GM12875 (cell line): ENCODE results near the gene CLDN15.

Source experiments
- H3K4me3 ChIP-seq: one replicate; pipeline ENCODE4 v1.5.1; 2011; ENCODE audit warnings: low read depth, low read length, control low read depth
- CTCF ChIP-seq: IDR thresholded peaks from 2 replicates; pipeline ENCODE4 v1.5.1; 2011; ENCODE audit warnings: low read depth, mild to moderate bottlenecking, control low read depth, inconsistent platforms, low read length, moderate library complexity, borderline replicate concordance; ENCODE audit not compliant: insufficient read depth

CLDN15 gene

GRCh38 chr7:101236292-101236835 lies 1.2 kb downstream of the CLDN15 start:
- TF ChIP-seq CTCF: no peak
- H3K4me3 ChIP-seq: no peak overlapping the region

DNA sequence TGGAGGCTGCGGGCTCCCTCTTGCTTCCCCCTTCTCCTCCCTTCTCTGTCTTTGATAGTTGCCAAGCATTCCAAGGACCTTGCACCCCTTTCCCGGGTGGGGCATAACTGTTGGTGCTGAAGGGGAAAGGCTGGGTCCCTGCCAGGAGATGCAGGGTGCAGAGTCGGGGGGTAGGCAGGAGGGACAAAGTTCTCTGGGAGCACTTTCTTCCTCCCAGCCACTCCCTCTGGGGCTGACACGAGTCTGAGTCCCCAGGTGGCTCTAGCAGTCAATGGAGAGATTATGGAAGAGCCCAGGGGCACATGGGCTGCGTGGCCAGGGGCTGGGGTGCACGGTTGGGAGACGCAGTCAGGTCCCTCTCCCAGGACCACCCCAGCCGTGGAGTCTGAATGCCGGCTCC lies 2.1 kb downstream of the CLDN15 start:
- no peak overlapping the region for H3K4me3 ChIP-seq
- no peak for TF ChIP-seq CTCF

GRCh38 chr7:101235050-101235449 lies 2.6 kb downstream of the CLDN15 start:
- no peak overlapping the region for H3K4me3 ChIP-seq
- TF ChIP-seq CTCF: no peak

DNA sequence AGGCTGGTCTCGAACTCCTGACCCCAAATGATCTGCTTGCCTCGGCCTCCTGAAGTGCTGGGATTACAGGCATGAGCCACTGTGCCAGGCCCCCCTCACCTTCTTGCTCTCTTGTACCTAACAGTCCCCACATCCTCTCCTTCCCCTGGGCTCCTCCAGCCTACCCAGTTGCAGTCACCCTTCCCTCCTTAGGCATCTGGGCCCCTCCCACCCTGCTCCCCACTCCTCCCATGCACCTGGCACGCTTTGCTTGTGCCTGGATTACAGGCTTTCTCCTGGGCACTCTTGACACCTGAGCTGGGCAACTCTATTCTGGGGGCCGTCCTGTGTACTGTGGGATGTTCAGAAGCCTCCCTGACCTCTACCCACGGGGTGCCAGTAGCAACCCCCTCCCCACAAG lies 3.0 kb downstream of the CLDN15 start:
- H3K4me3 ChIP-seq: no peak overlapping the region
- TF ChIP-seq CTCF: no peak

DNA sequence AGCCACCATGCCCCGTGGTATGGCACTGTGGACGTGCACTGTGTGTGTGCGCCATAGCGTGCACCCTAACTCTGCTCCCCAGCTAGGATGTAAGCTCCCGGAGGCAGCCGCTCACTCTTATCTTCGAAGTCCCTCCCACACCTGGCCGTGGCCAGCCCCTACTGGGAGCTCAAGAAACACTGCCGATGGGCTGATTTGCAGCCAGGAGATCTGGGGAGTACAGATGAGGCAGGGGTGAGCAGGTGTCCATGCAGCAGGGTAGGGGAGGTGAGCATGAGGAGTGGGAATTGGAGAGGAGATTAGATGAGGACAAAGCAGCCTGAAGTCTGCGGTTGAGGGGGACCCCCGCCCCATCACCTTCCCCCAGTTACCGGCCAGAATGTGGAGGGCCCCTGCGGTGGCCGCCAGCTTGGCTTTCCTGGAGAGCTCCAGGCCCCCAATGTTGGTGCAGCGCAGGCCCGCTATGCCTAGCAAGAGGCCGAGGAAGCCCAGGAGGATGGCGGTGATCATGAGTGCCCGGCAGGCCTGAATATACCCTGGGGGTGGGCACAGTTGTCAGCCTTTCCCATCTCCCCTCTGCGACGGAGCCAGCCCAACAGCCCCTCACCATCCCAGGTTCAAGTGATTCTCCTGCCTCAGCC lies 3.6 kb downstream of the CLDN15 start:
- no peak for TF ChIP-seq CTCF
- H3K4me3 ChIP-seq: no peak overlapping the region

DNA sequence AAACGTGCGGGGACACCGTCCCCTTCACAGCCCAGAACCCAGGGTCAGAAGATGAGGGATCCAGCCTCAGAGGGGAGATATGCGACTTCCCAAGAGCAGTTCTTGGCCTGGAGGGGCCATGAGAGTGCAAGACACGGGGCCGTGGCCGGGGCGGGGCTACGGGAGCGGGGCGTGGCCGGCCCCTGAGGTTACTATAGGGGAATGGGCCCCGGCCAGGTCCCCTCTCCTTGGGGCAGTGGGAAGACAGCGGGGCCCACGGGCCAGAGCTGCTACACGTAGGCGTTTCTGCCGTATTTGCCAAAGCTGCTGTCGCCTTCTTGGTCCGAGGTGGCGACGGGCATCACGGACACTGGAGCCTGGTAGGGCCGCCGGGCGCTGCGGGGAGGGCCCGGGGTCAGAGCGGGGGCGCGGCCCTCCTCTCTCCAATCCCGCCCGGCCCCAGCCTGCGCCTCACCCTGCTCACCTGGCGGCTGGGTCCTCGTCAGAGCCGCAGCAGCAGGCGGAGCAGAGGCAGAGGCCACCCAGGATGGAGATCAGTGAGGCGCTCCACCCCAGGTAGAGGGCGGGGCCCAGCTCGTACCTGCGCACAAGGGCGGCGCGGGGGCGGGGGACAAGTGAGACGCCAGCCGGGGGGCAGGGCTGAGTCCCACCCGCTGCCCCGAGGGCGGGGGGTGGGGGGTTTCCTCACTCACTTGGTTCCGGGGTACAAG lies 5.3 kb downstream of the CLDN15 start:
- TF ChIP-seq CTCF: no peak
- no peak overlapping the region for H3K4me3 ChIP-seq

DNA sequence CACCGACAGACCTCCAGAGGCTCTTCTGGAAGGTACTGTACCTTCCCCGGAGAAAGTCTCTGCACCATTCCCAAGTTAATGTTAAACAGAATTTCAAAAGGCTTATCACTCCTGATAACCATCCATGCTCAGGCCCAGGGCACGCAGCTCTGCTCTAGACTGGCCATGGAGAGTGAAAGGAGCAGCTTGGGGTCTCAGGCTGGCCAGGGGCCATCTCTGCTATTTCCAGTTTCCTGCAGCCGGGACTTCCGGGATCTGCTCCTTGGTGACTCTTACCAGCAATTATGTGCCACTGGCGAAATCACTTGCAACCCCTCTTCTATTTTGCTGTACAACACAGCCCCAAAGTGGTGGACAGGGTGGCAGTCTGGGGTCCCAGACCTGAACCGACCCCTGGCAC lies 6.0 kb downstream of the CLDN15 start:
- no peak overlapping the region for H3K4me3 ChIP-seq
- TF ChIP-seq CTCF: no peak
